Bronchial epithelial cell (primary cell): ENCODE results near the gene PCSK9. TPM values are rescaled to one million over a fixed set of nuclear protein-coding genes. Genes with fewer than 3 reads are reported as not detected.
A peak's percentile ranks its signal among the peaks of the same experiment; 100 is the strongest.

Experiments
- DNase-seq: peaks from one replicate; pipeline ENCODE4 v3.0.0-alpha.2; 2010; ENCODE audit warnings: low read depth
- FAIRE-seq: peaks from 2 replicates; lab custom pipeline; 2011; peaks lifted over from hg19 to GRCh38; lab: Jason Lieb, UNC
- H3K27me3 ChIP-seq: 2 replicates; pipeline ENCODE4 v1.5.1; 2011; ENCODE audit warnings: low read length; ENCODE audit not compliant: control insufficient read depth, insufficient read depth
- H3K36me3 ChIP-seq: 2 replicates; pipeline ENCODE4 v1.5.1; 2011; ENCODE audit warnings: low read length; ENCODE audit not compliant: control insufficient read depth, insufficient read depth
- H3K4me3 ChIP-seq: 2 replicates; pipeline ENCODE4 v1.5.1; 2011; ENCODE audit warnings: mild to moderate bottlenecking, low read depth, low read length, control low read depth
- total RNA-seq: library from RNA; depleted of rRNA; stranded (reverse); fragments of >200 nt; gene quantifications from 2 replicates; pipeline ENCODE4 v1.2.1, GENCODE V29; 2014
- TF ChIP-seq, protein P1 (sequence below): IDR thresholded peaks from 2 replicates; pipeline ENCODE4 v1.5.1; 2011; ENCODE audit warnings: mild to moderate bottlenecking, moderate library complexity, low read length, control low read depth, inconsistent platforms; ENCODE audit not compliant: insufficient read depth, severe bottlenecking

PCSK9 gene
- total RNA-seq, 1 donor from 2014 or later, result 11.3 TPM

- DNase-seq (no peak), FAIRE-seq (no peak)
- H3K4me3 ChIP-seq, result no peak overlapping the region
- TF ChIP-seq, protein P1, sequence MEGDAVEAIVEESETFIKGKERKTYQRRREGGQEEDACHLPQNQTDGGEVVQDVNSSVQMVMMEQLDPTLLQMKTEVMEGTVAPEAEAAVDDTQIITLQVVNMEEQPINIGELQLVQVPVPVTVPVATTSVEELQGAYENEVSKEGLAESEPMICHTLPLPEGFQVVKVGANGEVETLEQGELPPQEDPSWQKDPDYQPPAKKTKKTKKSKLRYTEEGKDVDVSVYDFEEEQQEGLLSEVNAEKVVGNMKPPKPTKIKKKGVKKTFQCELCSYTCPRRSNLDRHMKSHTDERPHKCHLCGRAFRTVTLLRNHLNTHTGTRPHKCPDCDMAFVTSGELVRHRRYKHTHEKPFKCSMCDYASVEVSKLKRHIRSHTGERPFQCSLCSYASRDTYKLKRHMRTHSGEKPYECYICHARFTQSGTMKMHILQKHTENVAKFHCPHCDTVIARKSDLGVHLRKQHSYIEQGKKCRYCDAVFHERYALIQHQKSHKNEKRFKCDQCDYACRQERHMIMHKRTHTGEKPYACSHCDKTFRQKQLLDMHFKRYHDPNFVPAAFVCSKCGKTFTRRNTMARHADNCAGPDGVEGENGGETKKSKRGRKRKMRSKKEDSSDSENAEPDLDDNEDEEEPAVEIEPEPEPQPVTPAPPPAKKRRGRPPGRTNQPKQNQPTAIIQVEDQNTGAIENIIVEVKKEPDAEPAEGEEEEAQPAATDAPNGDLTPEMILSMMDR, result no peak
- H3K36me3 ChIP-seq, result peaks cover 25% of the 10 kb centered on the region
- H3K27me3 ChIP-seq, result no peaks in the 10 kb centered on the region
Measured at GRCh38 chr1:55070293-55071164, 31.2 kb downstream of the PCSK9 start.

- DNase-seq (peak; percentile 47), FAIRE-seq (no peak)
- Histone ChIP-seq H3K36me3 (peaks cover 25% of the 10 kb centered on the region), H3K27me3 (no peaks in the 10 kb centered on the region), H3K4me3 (no peak overlapping the region)
- TF ChIP-seq, protein P1, result peak; percentile 42
Measured at GRCh38 chr1:55071477-55071876, 32.1 kb downstream of the PCSK9 start.

GRCh38 chr1:55073187-55073916, 34.0 kb downstream of the PCSK9 start:
- Histone ChIP-seq H3K4me3 (no peak overlapping the region), H3K36me3 (peaks cover 24% of the 10 kb centered on the region), H3K27me3 (no peaks in the 10 kb centered on the region)
- TF ChIP-seq, protein P1, result no peak
- FAIRE-seq, result no peak
- no peak for DNase-seq

DNA sequence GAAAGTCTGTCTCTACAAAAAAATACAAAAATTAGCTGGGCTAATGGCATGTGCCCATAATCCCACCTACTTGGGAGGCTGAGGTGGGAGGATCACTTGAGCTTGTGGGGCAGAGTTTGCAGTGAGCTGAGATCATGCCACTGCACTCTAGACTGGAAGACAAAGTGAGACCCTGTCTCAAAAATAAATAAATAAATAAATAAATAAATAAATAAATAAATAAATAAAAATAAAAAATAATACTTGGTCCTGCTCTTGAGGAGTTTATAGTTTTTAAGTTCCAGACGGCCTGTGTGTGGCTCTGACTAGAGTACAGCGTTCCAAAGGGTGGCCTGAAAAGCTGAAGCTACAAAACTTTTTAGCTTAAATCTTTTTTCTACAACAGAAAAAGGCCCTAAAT, 35.1 kb downstream of the PCSK9 start:
- TF ChIP-seq, protein P1, result no peak
- Histone ChIP-seq H3K36me3 (peaks cover 24% of the 10 kb centered on the region), H3K27me3 (no peaks in the 10 kb centered on the region), H3K4me3 (no peak overlapping the region)
- DNase-seq (no peak), FAIRE-seq (no peak)

DNA sequence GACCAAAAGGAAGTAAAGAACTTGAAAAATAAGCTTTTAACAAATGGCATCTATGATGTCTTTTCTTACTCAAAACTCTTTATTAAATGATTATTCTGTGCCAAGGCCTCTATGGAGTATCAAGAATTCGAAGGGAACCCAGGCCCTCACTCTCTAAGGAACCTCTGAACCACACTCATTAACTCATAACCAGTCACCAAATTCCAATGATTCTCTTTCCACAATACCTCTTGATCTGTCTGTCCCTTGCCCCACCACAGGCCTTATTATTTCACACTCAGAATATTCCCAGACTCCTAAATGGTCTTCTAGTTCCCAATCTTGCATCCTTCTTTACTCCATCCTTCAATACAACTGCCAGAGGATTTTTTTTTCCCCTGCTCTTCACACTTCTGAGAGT, 37.0 kb downstream of the PCSK9 start:
- TF ChIP-seq, protein P1, result no peak
- peaks cover 17% of the 10 kb centered on the region for H3K36me3 ChIP-seq
- FAIRE-seq (no peak), DNase-seq (no peak)
- H3K4me3 ChIP-seq, result no peak overlapping the region
- no peaks in the 10 kb centered on the region for H3K27me3 ChIP-seq
